ENCODE results near the gene HOXA3. TPM values are rescaled to one million over a fixed set of nuclear protein-coding genes. Genes with fewer than 3 reads are reported as not detected.

Gene HOXA3
- total RNA-seq = 3.1 and 6.8 TPM in 2 replicates

GRCh38 chr7:27151931-27152815 is at the start of gene HOXA3:
HOXA3 (minus strand) TSS chr7:27152583; CDS start chr7:27110640, 41,943 bp downstream.

GRCh38 chr7:27199849-27200760 is 47.7 kb upstream of the HOXA3 start, which contains the start of gene HOXA13:
HOXA13 (minus strand) TSS chr7:27200091; CDS start chr7:27200077, 14 bp downstream.

GRCh38 chr7:27185013-27185853 is 32.9 kb upstream of the HOXA3 start, which contains the start of gene HOXA11:
HOXA11 (minus strand) TSS chr7:27185232; CDS start chr7:27185144, 88 bp downstream.

GRCh38 chr7:27173956-27174873 is 21.8 kb upstream of the HOXA3 start, which contains the start of gene HOXA10:
HOXA10 (minus strand) TSS chr7:27174320; CDS start chr7:27174306, 14 bp downstream.

GRCh38 chr7:27165089-27165995 is 13.0 kb upstream of the HOXA3 start, which contains the start of gene HOXA9:
HOXA9 (minus strand) TSS chr7:27165537; CDS start chr7:27165457, 80 bp downstream.

GRCh38 chr7:27156508-27156898 is 4.1 kb upstream of the HOXA3 start, which contains the start of gene HOXA7:
HOXA7 (minus strand) TSS chr7:27156675; CDS start chr7:27156545, 130 bp downstream.

GRCh38 chr7:27147199-27148030 is 5.0 kb downstream of the HOXA3 start, which contains the start of gene HOXA6:
HOXA6 (minus strand) TSS chr7:27147774; CDS start chr7:27147749, 25 bp downstream.

GRCh38 chr7:27143023-27143949 is 9.1 kb downstream of the HOXA3 start, which contains the start of gene HOXA5:
HOXA5 (minus strand) TSS chr7:27143681; CDS start chr7:27143607, 74 bp downstream.

GRCh38 chr7:27130540-27131389 is 21.6 kb downstream of the HOXA3 start, which contains the start of gene HOXA4:
HOXA4 (minus strand) TSS chr7:27130757; CDS start chr7:27130733, 24 bp downstream.

GRCh38 chr7:27102581-27103442 is 49.6 kb downstream of the HOXA3 start, which contains the start of gene HOXA2:
HOXA2 (minus strand) TSS chr7:27102683; CDS start chr7:27102500, 183 bp downstream.

GRCh38 chr7:27095897-27096767 is 56.3 kb downstream of the HOXA3 start, which contains the start of gene HOXA1:
HOXA1 (minus strand) TSS chr7:27096000; CDS start chr7:27095912, 88 bp downstream.

Measured in smooth muscle cell of the umbilical artery (primary cell).